NCI-H1092 treated with DMSO at 0.1 percent for 48 hours (cell line): ENCODE data around the gene RAB11FIP4.
"Not testable (repeated sequence)": the region's sequence is repeated elsewhere in the genome, so short reads cannot be mapped to it uniquely, and the experiment has no call there.

ENCODE experiments used
- DNase-seq: peaks from one replicate; lab custom pipeline; 2025; lab: John Stamatoyannopoulos, UW

The RAB11FIP4 gene

GRCh38 chr17:31433091-31433790 lies 41.8 kb downstream of the RAB11FIP4 start:
- DNase-seq, result no peak

- DNase-seq, result no peak
Observed at GRCh38 chr17:31433811-31434726, 42.6 kb downstream of the RAB11FIP4 start.

- no peak for DNase-seq
Observed at GRCh38 chr17:31434727-31435050, 43.2 kb downstream of the RAB11FIP4 start.

GRCh38 chr17:31435581-31435980 lies 44.1 kb downstream of the RAB11FIP4 start:
- no peak for DNase-seq

- DNase-seq, result no peak
Observed at GRCh38 chr17:31437720-31438400, 46.4 kb downstream of the RAB11FIP4 start.

- no peak for DNase-seq
Observed at GRCh38 chr17:31439716-31440115, 48.2 kb downstream of the RAB11FIP4 start.

- DNase-seq, result no peak
Observed at GRCh38 chr17:31442276-31442675, 50.8 kb downstream of the RAB11FIP4 start.

GRCh38 chr17:31442856-31443255 lies 51.4 kb downstream of the RAB11FIP4 start:
- not testable (repeated sequence) for DNase-seq

- no peak for DNase-seq
Observed at GRCh38 chr17:31443386-31443785, 51.9 kb downstream of the RAB11FIP4 start.

- DNase-seq, result no peak
Observed at GRCh38 chr17:31444026-31444425, 52.6 kb downstream of the RAB11FIP4 start.

GRCh38 chr17:31446195-31446967 lies 54.9 kb downstream of the RAB11FIP4 start:
- DNase-seq, result no peak

GRCh38 chr17:31448467-31449077 lies 57.1 kb downstream of the RAB11FIP4 start:
- DNase-seq, result no peak

GRCh38 chr17:31449111-31449510 lies 57.6 kb downstream of the RAB11FIP4 start:
- no peak for DNase-seq

- DNase-seq, result no peak
Observed at GRCh38 chr17:31449746-31450145, 58.3 kb downstream of the RAB11FIP4 start.

GRCh38 chr17:31452101-31452500 lies 60.6 kb downstream of the RAB11FIP4 start:
- no peak for DNase-seq

- DNase-seq, result no peak
Observed at GRCh38 chr17:31452561-31453110, 61.2 kb downstream of the RAB11FIP4 start.

GRCh38 chr17:31453896-31454295 lies 62.4 kb downstream of the RAB11FIP4 start:
- no peak for DNase-seq

GRCh38 chr17:31456814-31457213 lies 65.3 kb downstream of the RAB11FIP4 start:
- no peak for DNase-seq

- no peak for DNase-seq
Observed at GRCh38 chr17:31457391-31458234, 66.1 kb downstream of the RAB11FIP4 start.

GRCh38 chr17:31458829-31459228 lies 67.4 kb downstream of the RAB11FIP4 start:
- DNase-seq, result no peak
